ENCODE results near the gene APOH.
A peak's percentile ranks its signal among the peaks of the same experiment; 100 is the strongest.
"Not testable (repeated sequence)": the region's sequence is repeated elsewhere in the genome, so short reads cannot be mapped to it uniquely, and the experiment has no call there.

APOH gene

GRCh38 chr17:66228887-66229782 lies at the start of gene APOH:
Gene APOH, minus strand, starts transcription at chr17:66229415. Its CDS starts 36 bp downstream, at chr17:66229379.
- DNase-seq = no peak

GRCh38 chr17:66277191-66277590 lies 48.0 kb upstream of the APOH start:
- no peak for DNase-seq

- DNase-seq = no peak
Observed at GRCh38 chr17:66276328-66276937, 47.2 kb upstream of the APOH start.

GRCh38 chr17:66275651-66276050 lies 46.4 kb upstream of the APOH start:
- no peak for DNase-seq

GRCh38 chr17:66273586-66273848 lies 44.3 kb upstream of the APOH start:
- DNase-seq = no peak

DNA sequence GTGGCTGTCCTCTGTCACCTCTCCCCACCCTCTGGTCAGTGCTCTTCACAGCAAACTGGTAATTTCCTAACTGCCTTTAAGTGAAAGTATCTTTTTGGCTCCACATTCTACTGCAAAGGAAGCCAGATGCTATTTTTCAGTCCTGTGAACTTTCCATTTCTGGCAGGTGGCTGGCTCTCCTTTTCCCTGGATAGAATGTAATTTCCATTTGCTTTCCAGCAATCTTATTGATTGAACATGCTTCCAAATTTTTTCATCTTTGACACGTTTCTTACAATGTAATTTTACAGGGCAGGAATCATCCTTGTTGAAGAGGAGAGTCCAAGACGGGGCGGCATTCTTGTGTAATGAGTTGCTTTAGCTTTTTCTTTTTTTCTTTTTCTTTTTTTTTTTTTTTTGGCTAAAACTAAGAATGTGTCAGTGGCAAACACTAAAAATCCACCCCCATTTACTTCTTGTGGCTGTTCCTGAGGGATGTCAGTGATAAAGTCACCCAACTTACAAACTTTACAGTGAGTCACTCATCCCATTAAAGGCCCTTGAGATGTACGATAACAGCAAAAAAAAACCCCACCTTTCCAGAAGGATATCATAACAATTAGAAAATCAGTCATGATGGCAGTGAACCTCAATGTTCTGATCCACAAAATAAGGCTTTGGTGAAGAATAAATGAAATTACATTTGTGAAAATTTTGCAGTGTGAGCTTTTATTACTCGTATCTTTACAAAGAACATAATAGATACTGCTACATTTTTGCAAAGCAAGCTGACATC lies 43.8 kb upstream of the APOH start:
- no peak for DNase-seq

DNA sequence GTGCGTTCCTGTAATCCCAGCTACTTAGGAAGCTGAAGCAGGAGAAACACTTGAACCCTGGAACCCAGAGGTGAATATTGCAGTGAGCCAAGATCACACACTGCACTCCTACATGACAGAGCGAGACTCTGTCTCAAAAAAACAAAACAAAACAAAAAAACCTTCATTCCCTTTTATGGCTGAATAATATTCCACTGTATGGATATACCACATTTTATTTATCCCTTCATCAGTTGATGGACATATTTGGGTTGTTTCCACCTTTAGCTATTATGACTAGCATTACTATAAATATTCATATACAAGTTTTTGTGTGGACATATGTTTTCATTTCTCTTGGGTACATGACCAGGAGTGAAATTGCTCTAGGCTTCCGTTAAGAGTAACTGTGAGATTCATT lies 42.3 kb upstream of the APOH start:
- no peak for DNase-seq

DNA sequence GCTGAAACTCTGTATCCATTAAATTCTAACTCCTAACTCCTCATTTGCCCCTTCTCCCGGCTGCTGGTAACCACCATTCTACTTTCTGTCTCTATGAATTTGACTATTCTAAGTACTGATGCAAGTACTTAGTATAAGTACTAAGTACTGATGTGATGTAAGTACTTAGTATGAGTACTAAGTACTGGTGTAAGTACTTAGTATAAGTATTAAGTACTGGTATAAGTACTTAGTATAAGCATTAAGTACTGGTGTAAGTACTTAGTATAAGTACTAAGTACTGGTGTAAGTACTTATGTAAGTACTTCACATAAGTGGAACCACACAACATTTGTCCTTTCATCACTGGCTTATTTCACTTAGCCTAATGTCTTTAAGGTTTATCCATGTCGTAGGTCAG lies 40.9 kb upstream of the APOH start:
- no peak for DNase-seq

- no peak for DNase-seq
Observed at GRCh38 chr17:66268247-66268927, 39.2 kb upstream of the APOH start.

DNA sequence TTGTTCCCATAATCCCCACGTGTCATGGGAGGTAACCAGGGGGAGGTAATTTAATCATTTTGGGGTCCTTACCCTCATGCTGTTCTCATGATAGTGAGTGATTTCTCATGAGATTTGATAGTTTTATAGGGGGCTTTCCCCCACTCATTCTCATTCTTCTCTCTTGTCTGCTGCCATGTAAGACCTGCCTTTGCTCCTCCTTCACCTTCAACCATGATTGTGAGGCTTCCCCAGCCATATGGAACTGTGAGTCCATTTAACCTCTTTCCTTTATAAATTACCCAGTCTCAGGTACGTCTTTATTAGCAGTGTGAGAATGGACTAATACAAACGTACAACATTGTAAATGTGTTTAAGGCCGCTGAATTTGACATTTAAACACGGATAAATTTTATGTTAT lies 35.5 kb upstream of the APOH start:
- no peak for DNase-seq

DNA sequence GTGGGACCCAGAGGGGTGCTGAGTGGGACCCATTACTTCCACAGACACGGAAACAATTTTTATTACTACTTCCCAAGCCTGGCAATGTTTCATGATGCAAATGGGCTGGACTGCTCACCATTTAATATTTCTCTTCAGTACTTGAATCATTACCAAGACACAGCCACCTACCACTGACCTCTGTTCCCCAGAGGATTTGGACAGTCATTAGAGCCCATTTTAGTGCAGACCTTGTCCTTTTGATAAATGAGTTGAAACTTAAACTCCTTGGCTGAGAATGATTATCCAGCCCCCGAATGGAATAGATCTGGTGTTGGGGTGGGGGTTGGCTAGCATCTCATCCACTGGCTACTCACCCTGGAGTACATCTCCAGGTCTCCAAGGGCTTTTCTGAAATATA lies 33.6 kb upstream of the APOH start:
- DNase-seq = no peak

DNA sequence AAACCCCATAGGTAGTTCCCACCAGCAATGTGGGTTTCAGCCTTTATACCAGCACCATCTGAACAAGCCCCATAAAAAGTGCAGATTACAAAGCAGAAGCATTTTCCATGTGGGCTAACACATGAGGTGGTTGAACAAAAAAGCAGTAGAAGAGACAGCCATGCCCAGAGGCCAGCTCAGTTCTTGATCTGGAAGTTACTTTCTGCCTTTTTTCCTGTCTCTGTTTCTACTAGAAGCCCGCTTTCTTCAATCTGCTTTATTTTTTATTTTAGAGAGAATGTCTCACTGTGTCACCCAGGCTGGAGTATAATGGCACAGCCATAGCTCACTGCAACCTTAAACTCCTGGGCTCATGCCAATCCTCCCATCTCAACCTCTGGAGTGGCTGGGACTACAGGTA lies 31.5 kb upstream of the APOH start:
- no peak for DNase-seq

DNA sequence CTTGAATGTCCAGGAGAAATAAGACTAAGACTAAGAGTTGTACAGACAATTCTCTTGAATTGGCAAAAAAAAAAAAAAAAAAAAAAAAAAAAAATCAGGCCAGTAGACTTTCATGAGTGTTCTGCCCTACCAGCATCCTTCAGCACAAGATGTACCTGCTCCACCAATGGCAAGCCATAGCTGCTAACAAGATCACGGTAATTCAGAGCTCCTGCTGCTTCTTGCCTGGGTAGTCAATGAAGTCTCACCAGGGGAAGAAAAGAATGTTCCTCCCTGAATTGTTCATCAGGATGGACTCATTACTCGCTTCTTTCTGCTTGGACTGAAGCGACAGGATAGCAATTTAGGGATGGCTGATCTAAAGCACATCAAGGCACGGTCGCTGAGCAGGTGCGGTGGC lies 31.1 kb upstream of the APOH start:
- DNase-seq = no peak

GRCh38 chr17:66255527-66255971 lies 26.3 kb upstream of the APOH start:
- no peak for DNase-seq

- peak in 16 of 56 donors; percentile 1 to 68 (median 8) for DNase-seq
Observed at GRCh38 chr17:66255112-66255511, 25.9 kb upstream of the APOH start.

- not testable (repeated sequence) for DNase-seq
Observed at GRCh38 chr17:66253458-66253857, 24.2 kb upstream of the APOH start.

GRCh38 chr17:66250686-66251085 lies 21.5 kb upstream of the APOH start:
- no peak for DNase-seq

DNA sequence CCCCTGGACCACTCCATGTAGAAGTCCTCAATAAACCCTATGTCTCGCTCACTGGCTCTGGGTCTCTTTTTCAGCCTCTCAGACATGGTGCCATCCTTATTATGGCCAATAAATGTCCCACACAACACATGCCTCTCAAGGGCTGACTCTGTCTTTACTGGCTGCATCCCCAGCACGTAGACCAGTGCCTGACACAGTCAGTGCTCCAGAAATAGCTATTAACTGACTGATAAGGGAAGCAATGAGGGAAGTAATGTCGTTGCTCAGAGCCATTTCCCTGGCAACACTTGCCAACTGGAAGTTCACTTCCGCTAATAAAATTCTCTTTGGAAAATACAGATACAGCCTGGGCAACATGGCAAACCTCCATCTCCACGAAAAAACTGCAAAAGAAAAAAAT lies 19.1 kb upstream of the APOH start:
- DNase-seq = no peak

DNA sequence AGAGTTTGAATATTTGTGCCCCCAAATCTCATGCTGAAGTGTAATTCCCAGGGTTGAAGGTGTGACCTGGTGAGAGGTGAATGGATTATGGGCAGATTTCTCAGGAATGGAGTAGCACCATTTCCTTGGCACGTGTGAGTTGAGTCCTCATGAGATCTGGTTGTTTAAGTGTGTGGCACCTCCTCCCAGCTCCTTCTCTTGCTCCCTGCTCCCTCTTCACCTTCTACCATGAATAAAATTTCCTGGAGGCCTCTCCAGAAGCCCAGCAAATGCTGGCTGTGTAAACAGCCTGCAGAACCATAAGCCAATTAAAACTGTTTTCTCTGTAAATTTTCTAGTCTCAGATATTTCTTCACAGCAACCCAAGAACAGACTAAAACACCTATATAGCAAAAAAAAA lies 12.6 kb upstream of the APOH start:
- no peak for DNase-seq

DNA sequence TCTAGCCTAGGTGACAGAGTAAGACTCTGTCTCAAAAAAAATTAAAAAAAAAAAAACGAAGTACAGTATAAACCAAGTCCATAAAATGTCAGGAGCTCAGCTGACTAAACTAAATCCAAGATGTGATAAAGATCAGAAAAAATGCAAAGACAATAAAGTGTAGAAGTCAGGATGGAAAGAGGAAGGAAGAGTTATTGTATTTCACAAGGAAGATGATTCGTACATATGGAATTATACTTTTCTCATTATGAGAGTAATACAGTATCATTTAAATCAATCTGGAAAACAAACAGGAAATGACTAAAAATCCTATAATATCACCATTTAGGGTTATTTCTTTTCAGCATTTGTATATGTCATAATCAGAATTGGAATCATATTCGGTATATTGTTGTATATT lies 11.4 kb upstream of the APOH start:
- DNase-seq = no peak

- no peak for DNase-seq
Observed at GRCh38 chr17:66240013-66240412, 10.8 kb upstream of the APOH start.
